ENCODE data around the gene PAOX. TPM values are rescaled to one million over a fixed set of nuclear protein-coding genes. Genes with fewer than 3 reads are reported as not detected.

Gene PAOX
- 6.1 and 6.6 TPM in 2 replicates for total RNA-seq

DNA sequence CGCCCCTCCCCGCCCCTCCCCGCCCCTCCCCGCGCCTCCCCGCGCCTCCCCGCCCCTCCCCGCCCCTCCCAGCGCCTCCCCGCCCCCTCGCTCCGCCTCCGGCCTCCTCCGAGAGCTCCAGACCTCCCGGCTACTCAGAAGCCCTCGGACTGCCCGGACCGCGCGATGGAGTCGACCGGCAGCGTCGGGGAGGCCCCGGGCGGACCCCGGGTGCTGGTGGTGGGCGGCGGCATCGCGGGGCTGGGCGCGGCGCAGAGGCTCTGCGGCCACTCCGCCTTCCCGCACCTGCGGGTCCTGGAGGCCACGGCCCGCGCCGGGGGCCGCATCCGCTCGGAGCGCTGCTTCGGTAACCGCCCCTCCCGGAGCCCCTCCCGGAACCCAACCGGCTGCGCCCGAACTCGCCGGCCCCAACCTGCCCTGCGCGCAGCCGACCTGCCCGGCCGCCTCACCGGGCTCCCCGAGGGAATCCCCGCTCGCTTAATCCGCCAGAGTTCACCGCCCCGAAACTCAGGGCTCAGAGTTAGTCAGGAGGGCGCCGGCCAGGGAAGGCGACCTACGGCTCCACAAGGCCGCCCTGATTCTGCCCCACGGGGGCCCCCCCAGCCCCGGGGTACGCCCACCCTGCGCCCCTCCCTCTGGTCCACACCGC is at the start of gene PAOX:
Gene PAOX (plus strand): TSS at position 111 of the 649 bp plus-strand sequence. CDS start 55 bp downstream, at position 166.

DNA sequence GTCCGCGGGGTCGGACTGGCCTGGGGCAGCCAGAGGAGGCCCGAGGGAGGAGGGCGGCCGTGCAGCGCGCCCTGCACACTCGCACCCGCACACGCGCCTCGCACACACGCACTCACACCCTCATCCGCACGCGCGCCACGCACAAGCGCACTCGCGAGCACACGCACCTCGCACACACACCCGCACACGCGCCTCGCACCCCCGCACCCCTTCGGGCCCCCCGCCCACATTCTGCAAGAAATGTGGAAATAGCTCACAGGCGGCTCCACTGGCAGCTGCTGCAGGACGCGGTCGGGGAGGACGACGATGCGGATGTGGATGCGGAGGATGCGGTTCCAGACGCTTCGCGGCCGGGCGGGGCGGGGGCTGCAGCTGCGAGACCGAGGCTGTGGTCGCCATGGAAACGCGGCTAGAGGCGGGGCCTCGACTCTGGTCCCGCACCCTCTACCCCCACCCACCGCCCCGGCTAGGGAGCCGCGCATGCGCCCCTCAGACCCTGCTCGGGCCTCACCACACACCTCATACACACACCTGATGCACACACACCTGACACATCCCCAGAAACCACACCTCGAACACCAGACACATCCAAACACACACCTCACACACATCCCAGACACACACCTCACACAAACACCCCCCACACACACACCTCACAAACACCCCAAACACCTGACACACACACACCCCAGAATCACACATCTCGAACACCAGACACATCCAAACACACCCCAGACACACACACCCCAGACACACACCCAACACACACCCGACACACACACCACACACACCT is 42.3 kb upstream of the PAOX start, which contains the start of gene CALY:
Gene CALY (minus strand): TSS at position 320 of the 793 bp plus-strand sequence. CDS start 7,907 bp downstream, outside the sequence.

DNA sequence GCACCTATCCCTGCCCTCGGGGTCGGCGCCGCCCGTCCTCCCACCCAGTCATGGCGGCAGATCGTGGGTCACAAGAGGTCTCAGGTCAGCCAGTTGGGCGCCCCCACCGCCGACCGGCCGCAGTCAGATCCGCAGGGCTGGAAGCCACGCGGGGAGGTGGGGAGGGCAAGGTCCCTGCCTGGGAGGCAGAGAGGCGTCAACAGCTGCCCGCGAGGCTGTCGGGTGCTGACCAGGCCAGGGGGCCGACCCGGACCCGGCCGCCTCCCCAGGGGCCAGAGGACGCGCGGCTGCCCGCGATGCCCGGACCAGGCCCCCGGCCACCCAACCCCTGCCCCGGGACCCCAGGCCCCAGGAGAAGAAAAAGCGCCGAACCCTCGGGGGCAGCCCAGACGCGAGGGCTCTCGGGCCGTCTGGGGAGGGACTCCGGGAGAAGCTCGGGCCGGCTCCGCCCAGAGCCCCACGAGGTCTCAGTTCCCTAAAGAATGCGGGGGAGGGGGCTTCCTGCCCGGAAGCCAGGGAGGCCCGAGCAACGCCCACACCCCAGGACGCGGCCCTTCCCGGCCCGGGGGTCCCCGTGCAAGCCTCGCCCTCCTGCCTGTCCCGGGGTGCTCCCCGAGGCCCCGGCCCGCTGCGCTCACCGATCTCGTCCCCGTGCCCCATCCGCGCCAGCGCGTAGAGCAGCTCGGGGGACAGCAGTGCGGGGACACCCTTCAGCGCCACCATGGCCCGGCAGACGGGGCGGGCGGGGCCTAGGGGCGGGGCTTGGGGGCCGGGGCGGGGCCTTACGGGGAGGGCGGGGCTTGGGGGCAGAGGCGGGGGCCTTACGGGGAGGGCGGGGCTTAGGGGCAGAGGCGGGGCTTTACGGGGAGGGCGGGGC is 21.5 kb upstream of the PAOX start, which contains the start of gene FUOM:
Gene FUOM (minus strand): TSS at position 735 of the 877 bp plus-strand sequence. CDS start 12 bp downstream, at position 723.

DNA sequence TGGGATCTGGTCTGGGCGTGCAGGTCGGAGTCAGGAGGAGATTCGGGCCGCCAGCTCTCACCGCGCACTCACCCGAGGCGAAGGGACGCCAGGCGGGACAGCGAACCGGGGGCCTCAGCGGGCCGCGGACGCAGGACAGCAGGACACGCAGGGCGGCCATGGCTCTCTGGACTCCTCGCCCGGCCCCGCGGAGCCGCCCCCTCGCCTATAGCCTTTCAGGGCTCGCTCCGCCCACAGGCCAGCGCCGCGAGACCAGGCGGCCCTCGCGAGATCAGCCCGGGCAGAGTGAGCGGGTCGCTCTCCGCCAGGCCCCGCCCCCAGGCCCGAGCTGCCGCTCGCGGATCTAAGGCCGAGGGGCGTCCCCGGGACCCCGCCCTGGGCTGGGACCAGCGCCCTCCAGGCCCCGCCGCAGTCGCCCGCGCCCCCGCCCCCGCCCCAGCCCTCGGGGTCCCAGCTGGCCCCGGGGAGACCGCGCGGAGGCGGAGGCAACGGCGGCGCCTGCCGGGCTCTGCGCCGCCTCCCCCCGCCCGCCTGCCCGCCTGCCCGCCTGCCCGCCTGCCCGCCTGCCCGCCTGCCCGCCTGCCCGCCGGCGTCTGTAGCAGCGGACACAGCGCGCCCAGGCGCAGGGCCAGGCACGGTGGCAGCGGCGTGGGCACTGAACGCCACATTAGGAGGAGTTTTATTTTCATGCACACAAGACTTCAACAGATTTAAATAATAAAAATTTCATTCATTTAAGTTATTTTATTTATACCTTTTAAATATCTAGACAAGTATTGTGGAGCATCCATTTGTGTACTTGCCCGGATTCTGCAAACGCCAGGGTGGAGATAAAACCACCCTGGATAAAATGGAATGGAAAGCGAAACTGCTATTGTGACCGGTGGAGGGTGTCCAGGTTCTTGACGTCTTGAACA is 5.6 kb upstream of the PAOX start, which contains the start of gene ECHS1:
Gene ECHS1 (minus strand): TSS at position 181 of the 917 bp plus-strand sequence. CDS start 21 bp downstream, at position 160.

DNA sequence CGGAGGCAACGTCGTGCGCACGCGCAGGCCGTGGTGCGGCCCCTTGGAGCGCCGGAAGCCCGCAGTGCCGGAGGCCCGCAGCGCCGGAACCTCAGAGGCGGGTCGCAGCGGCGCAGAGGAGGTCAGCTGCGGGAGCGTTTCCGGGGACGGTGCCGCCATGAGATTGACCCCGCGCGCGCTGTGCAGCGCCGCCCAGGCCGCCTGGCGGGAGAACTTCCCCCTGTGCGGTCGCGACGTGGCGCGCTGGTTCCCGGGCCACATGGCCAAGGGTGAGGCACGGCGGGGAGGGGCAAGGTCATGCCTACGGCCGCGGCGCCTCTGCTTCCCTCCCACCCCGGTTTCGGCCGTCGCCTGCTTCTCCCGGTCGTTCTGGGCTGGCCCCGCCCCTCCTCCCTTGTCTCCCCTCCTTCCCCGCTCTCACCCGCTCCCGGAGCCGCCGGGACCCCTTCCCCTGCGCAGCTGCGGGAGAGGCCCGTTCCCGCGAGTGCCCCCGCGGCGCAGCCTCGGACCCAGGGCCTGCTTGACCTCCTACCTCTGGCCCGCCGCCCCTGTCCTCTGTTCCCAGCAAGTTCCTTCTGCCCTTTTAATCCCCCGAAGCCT is 15.1 kb downstream of the PAOX start, which contains the start of gene MTG1:
Gene MTG1 (plus strand): TSS at position 94 of the 600 bp plus-strand sequence. CDS start 64 bp downstream, at position 158.

DNA sequence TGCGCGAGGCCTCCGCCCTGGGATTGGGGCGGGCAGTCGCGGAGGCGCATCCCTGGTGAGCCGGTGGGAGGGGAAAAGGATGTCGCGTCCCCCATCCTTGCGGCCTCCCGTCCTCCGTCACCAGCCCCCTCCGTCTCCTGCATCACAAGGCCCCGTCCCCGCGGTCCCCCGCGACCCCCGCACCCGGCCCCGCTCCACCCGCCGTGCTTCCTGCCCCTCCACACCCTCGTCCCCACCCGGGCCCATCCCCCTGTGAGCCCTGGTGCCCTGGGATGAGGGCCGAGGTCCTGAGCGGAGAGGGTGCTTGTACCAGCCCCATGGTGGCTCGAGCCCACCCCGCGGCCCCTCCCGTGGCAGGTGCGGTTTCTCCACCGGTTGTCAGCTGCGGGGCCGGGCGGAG is 45.5 kb downstream of the PAOX start, which contains the start of gene SPRN:
Gene SPRN (minus strand): TSS at position 25 of the 400 bp plus-strand sequence. CDS start 944 bp downstream, outside the sequence.

Other genes with a start within 250 kb of the PAOX start
- gene KNDC1, start 219.0 kb upstream of the PAOX start, total RNA-seq = 0.47 and 3.3 TPM in 2 replicates
- gene UTF1, start 149.0 kb upstream of the PAOX start, total RNA-seq = not detected in 2 replicates
- gene VENTX, start 141.4 kb upstream of the PAOX start, total RNA-seq = not detected in 2 replicates
- gene ADAM8, start 102.4 kb upstream of the PAOX start, total RNA-seq = 1.7 and 2.4 TPM in 2 replicates
- gene TUBGCP2, start 70.4 kb upstream of the PAOX start, total RNA-seq = 62.6 and 70.2 TPM in 2 replicates
- gene ZNF511, start 70.3 kb upstream of the PAOX start, total RNA-seq = 18.0 and 26.1 TPM in 2 replicates
- 0.16 TPM in 1 of 2 replicates, not detected in the other for gene CALY, start 42.4 kb upstream of the PAOX start, total RNA-seq
- gene PRAP1, start 31.9 kb upstream of the PAOX start, total RNA-seq = not detected in 2 replicates
- gene FUOM, start 21.2 kb upstream of the PAOX start, total RNA-seq = 11.0 and 18.8 TPM in 2 replicates
- 49.7 and 55.3 TPM in 2 replicates for gene ECHS1, start 5.9 kb upstream of the PAOX start, total RNA-seq
- gene MTG1, start 14.9 kb downstream of the PAOX start, total RNA-seq = 21.8 and 25.9 TPM in 2 replicates
- 0.17 and 0.63 TPM in 2 replicates for gene SPRN, start 45.4 kb downstream of the PAOX start, total RNA-seq
- 3.7 and 4.7 TPM in 2 replicates for gene SCART1, start 74.7 kb downstream of the PAOX start, total RNA-seq
- gene CYP2E1, start 148.1 kb downstream of the PAOX start, total RNA-seq = 0.47 and 0.52 TPM in 2 replicates
- gene SYCE1, start 186.3 kb downstream of the PAOX start, total RNA-seq = under 0.01 TPM in 1 of 2 replicates, not detected in the other
- gene FRG2B, start 247.5 kb downstream of the PAOX start, total RNA-seq = not detected in 2 replicates

All from bronchial smooth muscle cell (primary cell).